Activated T-cell treated with anti-CD3 and anti-CD28 coated beads for 48 hours (primary cell): ENCODE data around the gene ADAM33.

Experiments used
- DNase-seq: peaks from one replicate; pipeline ENCODE4 v3.0.0-alpha.2; 2020; ENCODE audit warnings: low read depth

ADAM33 gene

DNA sequence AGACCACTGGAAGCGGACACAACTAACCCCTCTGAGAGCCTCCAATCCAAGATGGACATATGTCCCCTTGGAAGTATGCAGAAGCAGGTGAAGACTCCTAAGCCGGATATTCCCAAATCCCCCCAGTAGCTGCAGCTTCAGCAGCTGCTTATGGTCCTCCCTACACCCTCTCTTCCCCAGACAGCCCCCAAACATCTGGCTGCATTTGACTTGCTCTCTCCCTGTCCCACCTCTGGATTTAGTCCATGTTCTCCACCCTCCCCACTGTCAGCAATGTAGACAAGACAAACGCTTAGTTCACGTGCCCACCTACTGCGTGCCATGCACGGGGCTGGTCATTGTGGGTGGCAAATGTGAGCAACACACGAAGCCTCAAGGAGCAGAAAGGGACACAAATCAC lies 4.6 kb upstream of the ADAM33 start:
- DNase-seq: no peak

DNA sequence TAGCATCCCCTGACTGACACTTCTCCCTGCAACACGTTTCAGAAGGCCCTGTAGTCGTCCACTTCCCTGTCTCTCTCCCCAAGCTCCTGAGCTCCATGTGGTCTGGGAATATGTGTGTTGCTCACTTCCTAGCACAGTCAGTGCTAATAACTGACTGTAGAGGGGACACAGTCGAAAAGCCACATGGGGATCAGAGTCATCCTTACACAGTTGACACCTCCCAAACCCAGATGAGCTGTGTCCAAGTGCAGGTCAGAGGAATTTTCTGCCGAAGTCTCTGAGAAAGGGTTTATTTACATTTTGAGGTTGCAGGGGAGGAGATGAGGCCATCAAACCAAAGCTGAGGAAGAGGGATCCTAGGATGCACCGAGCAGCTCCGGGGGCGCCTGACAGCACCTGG lies 3.5 kb upstream of the ADAM33 start:
- no peak for DNase-seq

DNA sequence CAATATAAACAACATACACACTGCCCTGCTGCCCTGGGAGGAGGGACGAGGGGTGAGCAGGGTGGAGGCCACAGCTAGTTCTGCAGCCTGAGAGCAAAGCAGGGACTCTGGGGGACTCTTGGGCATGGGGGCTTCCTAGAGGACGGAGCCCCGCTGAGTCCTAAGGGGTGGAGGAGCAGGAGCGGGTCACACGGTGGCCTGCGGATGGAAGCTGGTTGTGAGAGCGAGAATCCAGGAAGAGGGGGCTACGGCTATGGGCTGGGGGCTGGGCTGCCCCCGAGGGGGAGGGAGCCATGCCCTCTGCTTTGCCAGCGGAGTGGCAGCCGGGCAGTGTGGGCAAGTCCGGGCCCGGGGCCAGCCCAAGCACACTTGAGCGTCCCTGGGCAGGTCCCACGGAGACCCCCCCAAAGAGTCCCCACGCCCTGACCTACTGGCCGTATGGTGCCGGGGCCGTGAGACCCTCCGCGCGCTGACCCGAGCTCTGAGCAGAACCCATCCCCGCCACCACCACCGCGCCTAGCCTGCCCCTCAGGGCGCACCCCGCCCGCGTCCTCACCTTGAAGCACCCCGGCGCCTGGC lies 369 bp downstream of the ADAM33 start:
- no peak for DNase-seq

DNA sequence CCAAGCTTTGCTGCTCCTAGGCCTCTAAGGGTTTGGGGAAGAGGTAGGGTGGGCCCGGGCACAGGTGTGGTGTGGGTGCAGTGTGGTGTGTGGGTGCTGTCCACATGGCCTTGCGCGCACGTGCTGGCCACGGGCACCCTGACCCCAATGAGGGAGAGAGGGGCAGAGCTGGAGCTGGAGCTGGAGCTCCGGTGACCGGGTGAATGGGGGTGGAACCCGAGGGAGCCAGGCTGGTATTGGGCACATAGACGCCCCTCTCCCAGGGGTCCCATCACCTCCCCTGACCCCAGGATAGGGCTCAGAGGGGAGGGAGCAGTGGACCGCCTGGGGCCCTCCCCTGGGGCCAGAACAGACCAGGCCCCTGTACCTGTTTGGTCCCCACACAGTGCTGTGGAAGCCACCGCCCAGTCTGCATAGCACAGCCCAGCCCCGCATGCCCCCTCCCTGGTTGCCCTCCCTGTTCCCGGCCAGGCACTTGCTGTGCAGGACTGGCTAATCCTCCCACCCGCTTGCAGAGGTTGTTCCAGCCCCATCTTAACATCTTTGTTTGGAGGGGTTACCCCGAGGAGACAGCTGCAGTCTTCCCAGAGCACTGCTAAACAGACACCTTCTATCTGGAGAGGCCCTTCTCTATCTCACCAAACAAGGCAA lies 984 bp downstream of the ADAM33 start:
- no peak for DNase-seq

DNA sequence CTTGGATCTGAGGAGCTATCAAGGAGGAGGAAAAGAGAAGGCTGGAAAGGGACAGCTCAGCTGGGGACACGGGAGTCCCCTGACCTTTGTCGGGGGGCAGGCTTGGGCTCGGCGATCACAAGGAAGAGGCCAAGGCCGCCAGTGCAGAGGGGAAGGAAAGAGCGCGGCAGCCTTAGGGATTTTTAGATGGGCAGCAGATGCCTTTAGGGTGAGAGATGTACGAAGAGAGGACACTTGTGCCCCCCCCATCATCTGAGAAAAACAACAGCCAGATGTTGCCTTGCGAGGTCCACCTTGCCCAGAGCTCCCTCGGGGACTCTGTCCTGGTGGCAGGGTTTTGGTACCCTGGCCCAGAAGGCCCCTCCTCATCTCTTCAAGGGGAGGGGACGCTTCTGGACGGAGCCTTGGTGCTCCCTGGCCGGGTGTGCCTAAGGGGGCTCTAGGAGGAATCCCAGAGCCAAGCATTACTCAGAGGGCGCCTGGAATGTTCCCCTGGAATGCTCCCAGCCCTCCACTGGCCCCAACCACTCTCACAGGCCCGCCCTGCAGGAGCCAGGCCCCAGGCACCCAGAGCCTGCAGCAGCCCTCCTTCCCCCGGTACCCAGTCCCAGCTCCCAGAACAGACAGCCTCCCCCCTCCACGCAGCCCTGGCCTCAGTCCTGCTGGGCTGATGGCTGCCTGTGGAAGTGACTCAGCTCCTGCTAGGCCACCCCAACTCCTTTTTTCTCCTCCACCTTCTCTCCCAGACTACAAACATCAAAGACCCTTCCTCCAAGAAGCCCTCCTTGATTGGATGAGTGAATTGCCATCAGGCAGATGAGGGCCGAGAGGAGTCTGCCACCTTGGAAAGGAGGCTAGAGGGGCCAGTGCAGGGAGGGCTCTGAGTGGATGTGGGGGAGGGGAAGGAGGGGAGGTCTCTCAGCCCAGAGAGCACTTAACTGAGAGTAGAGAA lies 1.8 kb downstream of the ADAM33 start:
- no peak for DNase-seq

DNA sequence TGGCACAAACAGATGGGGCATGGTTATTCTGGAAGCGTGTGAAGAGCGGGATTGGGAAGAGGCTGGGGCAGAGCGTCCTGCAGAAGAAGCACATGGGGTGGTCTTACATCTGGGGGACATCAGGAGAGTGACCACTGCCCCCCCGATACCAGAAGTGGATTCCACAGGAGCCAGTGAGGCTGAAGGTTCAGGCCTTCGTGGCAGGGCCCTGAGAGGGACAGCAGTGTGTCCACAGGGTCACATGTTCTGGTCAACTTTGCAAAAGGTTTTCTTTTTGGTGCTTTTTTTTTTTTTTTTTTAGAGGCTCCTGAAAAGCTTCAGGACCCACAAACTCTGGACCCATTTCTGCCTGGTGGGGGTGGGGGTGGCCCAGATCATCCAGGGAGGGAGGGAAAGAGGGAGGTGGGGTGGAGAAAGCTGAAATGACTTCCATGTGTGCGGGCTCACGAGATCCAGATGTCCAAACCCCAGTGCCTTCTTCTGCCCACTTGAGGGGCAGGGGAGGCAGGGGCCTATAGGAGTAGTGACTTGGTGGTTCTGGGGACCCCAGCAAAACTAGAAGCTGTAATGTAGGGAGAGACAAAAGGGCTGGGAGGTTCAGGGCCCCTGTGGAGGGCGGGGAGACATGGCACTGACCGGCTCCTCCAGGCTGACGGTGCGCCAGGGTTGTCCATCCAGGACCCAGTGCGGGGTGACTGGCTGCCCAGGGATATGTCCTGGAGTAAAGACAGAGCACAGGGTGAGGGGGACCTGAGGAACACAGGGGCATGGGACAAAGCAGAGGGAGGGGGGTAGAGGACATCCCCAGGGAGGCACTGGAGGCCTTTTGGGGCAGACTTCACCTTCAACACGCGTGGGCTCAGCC lies 2.7 kb downstream of the ADAM33 start:
- DNase-seq: no peak

DNA sequence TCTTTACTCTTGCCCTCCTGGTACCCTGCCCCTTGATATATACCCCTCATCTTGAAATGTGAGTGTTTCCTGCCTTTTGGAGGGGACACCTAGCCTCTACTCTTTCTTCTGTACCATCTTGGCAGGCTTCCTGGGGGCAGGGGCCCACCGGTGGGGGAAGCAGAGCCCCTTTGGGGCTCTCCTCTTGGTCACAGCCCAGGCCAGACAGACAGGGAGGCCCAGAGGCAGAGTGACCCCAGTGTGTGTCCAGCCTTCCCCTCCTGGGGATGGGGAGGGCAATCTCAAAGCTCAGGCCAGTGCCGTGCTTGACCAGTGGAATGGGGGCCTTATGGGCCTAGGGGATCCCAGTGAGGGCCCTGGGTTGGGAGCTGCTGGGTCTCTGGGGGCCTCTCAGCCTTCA lies 3.6 kb downstream of the ADAM33 start:
- DNase-seq: no peak

DNA sequence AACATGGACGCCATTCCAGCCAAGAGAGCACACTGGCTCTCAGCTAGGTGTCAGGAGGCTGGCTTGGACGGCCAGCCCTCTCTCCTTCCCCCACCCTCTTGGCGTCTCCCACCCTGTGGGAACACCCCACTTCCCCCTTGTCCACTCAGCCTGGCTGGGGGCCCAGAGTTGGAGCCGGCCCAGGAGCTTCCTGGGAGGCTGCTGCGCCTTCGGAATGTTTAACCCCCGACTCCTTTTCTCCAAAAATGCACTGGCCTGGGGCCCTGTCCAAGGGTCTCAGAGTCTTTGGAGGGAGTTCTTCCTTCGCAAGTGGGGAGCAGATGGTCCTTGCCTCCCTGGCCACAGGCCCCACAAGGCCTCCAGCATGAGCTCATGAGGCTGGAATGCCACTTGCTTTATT lies 4.1 kb downstream of the ADAM33 start:
- no peak for DNase-seq

DNA sequence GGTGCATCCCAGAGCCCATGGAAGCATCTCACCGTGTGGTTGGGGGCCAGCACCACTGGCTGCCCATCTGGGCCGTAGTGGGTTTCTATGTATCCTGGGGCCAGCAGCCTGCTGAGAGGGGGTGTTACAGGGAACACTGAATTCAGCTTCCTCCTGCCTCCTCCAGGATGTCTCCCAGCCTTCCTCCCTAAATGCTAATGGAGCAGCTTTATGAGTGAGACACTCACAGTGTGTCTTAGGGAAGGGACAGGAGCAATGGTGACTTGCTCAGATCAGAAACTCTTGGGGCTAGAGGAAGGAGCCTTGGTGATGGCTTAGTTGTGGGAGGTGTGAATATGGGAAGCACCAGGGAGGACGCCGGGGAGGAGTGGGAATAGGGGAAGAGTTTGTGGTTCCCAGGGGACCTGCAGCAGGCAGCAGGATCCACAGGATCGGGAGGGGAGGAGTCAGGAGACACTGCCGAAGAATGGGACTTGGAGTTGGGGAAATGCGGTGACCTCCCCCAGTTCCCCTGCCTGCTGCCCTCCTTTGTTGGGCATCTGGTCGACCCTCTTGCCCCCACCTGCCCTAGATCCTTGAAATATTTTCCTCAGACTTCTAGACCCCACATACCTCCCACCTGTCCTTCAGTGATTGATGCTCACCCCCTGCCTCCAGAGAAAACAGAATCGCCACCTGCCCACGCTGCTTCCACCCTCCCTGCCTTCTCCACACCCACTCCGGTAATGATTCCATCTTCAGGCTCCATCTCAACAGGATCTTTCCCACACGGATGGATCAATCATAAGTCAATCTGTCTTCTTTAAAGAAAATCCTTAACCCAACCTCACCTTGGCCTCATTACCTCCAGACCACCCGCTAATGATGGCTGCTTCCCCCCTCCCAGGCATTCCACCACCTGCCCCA lies 6.6 kb downstream of the ADAM33 start:
- DNase-seq: no peak

DNA sequence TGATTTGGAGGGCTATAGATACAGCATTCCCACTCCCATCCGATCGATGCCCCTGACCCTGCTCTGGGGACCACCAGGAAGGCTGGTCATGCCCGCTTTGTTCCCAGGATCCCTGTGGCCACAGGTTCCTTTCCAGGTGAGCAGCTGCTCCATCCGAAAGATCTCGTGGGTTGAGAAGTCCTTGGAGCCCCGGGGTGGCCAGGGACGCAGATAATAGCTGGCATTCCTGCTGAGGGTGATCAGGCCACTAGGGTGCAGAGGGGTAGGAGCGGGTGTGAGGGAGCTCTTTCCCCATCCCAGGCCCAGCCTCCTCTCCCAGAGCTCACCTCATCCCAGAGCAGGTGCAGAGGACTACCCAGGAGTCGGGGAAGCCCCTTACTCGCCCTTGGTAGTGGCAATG lies 7.4 kb downstream of the ADAM33 start:
- no peak for DNase-seq

DNA sequence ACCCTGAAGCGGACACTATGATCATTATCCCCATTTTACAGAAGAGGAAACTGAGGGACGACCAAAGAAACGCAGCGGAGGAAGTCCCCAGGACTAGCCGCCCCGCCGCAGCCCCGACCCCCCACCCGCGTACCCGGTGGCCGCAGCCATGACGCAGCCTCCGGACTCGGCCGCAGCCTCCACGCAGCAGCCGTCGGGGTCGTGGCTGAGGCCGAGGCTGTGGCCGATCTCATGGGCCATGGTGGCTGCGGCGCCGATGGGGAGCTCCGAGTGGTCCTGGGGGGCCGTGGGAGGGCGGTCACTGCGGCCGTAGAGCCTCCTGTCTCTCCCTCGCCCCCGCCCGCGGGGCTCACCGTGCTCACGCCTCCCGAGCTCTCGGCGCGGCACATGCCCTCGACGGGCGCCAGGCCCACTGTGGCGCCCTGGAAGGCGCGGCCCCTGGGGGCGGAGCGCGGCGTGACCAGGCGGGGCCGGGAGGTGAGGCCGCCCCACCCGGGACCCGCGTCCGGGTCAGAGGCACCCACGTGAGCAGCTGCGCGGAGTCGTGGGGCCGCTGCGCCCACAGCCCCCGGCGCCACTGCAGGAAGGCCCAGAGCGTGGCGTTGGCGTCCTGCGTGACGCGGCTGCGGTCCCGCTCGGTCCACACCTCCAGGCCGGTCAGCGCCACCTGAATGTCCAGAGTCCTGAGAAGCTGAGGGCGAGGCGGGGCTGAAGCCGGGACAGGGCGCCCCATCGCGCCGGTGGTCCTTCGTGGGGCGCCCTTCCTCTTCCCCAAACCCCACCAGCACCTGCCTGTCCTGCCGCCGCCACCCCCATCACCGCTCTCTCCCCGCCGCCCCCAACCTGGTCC lies 8.4 kb downstream of the ADAM33 start:
- DNase-seq: no peak

DNA sequence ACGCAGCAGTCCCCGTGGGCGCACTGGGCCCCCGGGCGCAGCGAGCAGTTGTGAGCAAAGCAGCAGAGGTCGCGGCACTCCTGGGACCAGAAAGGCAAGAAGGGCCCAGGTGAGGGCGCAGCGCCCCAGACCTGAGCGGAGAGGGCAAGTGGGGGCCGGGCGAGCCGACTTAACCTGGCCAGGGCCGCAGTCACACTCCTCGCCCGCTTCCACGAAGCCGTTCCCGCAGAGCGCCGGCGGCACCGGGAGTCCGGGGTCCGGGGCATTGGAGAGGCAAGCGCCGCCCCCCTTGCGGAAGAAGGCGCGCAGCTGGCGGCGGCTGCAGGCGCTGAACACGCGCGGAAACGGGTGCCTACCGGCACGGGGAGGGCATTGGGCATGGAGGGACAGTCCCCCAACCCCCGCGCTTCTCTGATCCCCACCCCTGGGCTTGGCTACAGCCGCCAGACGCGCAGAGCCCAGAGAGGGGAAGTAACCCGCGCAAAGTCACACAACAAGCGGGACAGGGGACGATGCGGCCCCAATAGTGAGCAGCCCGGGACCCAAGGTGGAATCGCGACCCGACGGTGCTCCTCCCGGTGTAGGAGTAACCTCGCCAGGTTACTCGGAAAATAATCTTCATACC lies 9.2 kb downstream of the ADAM33 start:
- no peak for DNase-seq

DNA sequence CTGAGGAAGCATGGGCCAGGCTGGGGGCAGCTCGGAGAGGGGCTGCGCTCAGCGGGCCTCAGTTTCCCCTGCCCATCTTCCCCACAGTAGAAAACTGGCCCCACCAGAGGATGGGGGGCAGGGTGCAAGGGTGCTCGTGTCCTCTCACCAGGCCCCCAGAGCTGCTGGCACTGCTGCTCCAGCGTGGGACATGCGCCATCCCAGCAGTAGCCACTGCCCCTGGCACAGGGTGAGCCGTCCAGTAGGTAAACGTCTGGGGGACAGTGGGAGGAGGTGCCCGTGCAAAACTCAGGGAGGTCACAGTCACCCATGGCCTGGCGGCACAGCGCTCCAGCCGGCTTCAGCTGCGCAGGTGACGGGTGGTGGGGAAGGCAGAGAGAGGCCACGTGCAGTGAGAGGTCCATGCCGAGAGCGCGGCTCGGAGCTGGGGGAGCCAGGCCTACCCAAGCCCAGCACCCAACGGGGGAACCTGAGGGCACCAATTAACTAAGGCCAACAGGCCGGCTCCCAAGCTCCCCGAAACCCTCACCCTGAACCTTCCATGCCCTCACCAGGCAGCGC lies 9.7 kb downstream of the ADAM33 start:
- no peak for DNase-seq

DNA sequence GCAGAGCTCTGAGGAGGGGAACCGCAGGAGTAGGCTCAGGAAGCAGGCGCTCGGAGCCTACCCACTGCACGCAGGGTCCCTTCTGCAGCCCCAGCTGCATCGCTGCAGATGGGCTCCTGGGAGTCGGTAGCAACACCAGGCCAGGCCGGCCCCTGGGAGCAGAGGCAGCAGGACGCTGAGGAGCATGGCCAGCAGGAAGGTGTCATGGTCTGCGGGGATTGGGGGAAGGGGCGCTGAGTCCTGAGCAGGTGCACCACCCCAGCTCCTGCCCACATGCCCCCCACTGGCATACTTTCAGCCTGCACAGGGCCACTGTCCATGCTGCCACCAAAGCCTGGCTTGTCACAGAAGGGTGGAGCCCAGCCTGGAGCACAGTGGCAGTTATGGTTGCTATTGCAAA lies 10.9 kb downstream of the ADAM33 start:
- no peak for DNase-seq

DNA sequence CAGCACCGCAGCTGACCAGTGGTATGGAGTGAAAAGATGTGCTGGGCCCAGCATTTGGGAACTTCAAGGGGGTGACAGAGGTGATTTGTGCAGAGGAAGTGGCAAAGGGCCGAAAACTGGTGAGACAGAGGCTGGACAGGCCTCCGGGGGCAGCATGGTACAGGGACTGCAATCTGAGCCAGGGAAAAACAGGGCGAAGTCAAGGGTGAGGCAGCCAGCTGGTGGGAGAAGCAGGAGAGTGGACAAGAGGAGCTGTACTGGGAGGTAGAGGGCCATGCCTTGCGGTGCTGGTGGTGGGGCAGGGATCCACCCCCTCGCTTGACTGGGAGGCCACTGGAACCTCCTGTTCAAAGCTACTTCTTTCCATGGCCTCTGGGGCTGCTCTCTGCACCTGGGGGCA lies 11.3 kb downstream of the ADAM33 start:
- no peak for DNase-seq

DNA sequence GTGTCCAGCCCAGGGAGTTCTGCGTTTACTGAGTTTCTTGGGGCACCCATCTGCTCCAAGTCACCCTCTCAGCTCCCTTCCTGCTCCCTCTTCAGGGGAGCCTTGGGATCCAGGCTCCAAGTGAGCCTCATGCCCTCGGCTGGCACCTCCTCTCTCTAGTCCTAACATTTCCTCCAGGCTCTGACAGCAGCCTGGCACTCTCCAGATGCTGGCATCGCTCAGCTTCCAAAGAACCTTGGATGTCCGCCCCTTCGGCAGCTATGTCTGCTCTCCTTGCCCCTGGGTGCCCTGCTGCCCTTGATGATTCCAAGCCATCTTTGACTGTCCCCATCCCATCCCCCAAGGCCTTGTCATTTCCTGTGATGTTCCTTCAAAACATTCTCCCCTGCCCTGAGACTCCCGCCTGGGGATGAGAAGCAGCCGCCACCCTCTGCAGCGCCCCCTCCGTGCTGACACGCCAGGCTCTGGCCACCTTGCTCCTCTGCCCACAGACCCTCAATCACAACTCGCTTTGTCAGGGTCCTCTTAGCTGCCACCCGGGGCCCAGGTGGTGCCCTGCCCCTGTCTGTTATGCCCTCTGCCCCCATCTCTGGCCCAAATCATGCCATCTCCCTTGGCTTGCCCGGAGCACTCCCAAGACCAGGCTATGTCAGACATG lies 12.0 kb downstream of the ADAM33 start:
- no peak for DNase-seq

DNA sequence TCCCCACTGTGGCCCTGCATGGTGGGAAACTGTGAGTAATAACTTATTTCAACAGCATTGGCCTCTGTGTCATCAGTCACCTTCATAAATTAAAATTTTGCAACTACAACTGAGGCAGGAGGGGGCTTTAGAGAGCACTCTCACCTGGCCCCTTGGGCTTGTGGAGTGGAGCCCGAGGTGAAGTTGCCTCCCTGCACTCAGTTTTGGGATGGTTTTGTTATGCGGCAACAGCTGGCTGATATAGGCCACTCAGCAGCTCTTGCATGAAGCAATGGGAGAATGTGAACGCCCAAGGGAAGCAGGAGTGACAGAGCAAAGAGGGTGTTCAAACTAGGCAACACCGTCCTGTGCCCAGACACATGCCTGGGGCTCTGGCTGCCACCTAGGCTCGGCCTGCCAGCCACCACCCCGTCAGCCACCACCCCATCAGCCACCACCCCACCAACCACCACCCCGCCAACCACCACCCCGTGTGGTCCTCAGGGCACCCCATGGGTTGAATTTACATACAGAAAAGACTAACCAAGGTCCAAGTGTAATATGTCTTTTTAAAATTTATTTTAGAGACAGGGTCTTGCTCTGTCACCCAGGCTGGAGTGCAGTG lies 14.3 kb downstream of the ADAM33 start:
- DNase-seq: no peak

DNA sequence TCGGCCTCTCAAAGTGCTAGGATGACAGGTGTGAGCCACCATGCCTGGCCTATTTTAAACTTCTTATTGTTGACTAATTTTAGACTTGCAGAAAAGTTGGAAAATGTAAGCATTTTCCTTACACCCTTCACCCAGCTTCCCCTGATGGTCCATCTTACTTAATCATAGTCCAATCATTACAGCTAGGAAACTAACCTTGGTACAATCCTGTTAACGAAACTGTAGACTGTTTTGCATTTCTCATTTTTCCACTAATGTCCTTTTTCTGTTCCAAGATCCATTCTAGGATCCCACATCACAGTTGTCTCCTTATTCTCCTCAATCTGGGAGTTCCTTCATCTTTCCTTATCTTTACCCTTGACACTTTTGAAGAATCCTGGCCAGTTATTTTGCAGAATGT lies 18.0 kb downstream of the ADAM33 start:
- DNase-seq: no peak
